Thyroid gland (tissue), 4 donors: ENCODE measurements around the gene SASH1. TPM values are rescaled to one million over a fixed set of nuclear protein-coding genes. Genes with fewer than 3 reads are reported as not detected.

Experiments used
- DNase-seq, 2 donors: peaks; one replicate each; pipeline ENCODE4 v3.0.0-alpha.2; 2019
- H3K27ac ChIP-seq, 3 donors: fragments of 200-600 bp; sonication (generic); 1 replicate in 2 of 3; 2 replicates in 1 of 3; pipeline ENCODE4 v1.5.1; 2016 to 2019; ENCODE audit warnings: mild to moderate bottlenecking in 1 of 3, moderate library complexity in 1 of 3
- H3K27me3 ChIP-seq: fragments of 200-600 bp; sonication (generic); one replicate; pipeline ENCODE4 v1.5.1; 2019
- H3K36me3 ChIP-seq, 2 donors: fragments of 200-600 bp; sonication (generic); one replicate each; pipeline ENCODE4 v1.5.1; 2016 to 2019
- H3K4me1 ChIP-seq, 2 donors: fragments of 200-600 bp; sonication (generic); one replicate each; pipeline ENCODE4 v1.5.1; 2017 to 2019
- H3K4me3 ChIP-seq, 3 donors: fragments of 200-600 bp; sonication (generic); replicated peaks in 1 of 3; 1 replicate in 2 of 3; 2 replicates in 1 of 3; pipeline ENCODE4 v1.5.1; 2016; ENCODE audit warnings: mild to moderate bottlenecking in 1 of 3
- H3K9me3 ChIP-seq: fragments of 200-600 bp; sonication (generic); one replicate; pipeline ENCODE4 v1.5.1; 2017
- POLR2A ChIP-seq, 2 donors: fragments of 450-650 bp; IDR thresholded peaks; one replicate each; pipeline ENCODE4 v1.6.1; 2017; ENCODE audit warnings: antibody characterized with exemption in 2 of 2, mild to moderate bottlenecking in 2 of 2, moderate library complexity in 1 of 2
- WGBS, 2 donors: methylation state at CpG; one replicate each; pipeline ENCODE4 v1.1.5; 2017; 5-methylcytosine and 5-hydroxymethylcytosine counted together
- intact Hi-C: fragments of 100-400 bp; cut with DNase I; formaldehyde crosslinking; loops from one replicate; pipeline ENCODE4 v1.15.1; 2023
- total RNA-seq, 4 donors: library from RNA; depleted of rRNA; stranded (reverse); fragments of >200 nt; gene quantifications; one replicate each; pipeline ENCODE4 v1.2.3, GENCODE V29; 2016
- TF ChIP-seq, protein P1 (sequence below), 6 experiments: fragments of 200-600 bp in 3 of 6; fragments of 450-650 bp in 3 of 6; sonication (generic) in 3 of 6; IDR thresholded peaks; one replicate each; pipeline ENCODE4 v1.5.1; 2016 to 2019; ENCODE audit warnings: antibody characterized with exemption in 6 of 6, mild to moderate bottlenecking in 2 of 6, inconsistent platforms in 1 of 6, moderate library complexity in 1 of 6

The SASH1 gene
- total RNA-seq, 4 donors from 2014 or later, result 154 to 235 (median 190) TPM

GRCh38 chr6:148325316-148326068 is 17.1 kb upstream of the SASH1 start:
- no peaks in the 10 kb centered on the region for H3K27me3 ChIP-seq
- peaks cover 10 to 21% of the 10 kb centered on the region in 2 donors for H3K4me1 ChIP-seq
- no peak overlapping the region for H3K4me3 ChIP-seq
- no peaks in the 10 kb centered on the region for H3K36me3 ChIP-seq
- TF ChIP-seq, protein P1, sequence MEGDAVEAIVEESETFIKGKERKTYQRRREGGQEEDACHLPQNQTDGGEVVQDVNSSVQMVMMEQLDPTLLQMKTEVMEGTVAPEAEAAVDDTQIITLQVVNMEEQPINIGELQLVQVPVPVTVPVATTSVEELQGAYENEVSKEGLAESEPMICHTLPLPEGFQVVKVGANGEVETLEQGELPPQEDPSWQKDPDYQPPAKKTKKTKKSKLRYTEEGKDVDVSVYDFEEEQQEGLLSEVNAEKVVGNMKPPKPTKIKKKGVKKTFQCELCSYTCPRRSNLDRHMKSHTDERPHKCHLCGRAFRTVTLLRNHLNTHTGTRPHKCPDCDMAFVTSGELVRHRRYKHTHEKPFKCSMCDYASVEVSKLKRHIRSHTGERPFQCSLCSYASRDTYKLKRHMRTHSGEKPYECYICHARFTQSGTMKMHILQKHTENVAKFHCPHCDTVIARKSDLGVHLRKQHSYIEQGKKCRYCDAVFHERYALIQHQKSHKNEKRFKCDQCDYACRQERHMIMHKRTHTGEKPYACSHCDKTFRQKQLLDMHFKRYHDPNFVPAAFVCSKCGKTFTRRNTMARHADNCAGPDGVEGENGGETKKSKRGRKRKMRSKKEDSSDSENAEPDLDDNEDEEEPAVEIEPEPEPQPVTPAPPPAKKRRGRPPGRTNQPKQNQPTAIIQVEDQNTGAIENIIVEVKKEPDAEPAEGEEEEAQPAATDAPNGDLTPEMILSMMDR (IDR thresholded peaks at IDR 0.05), result no peak
- no peak for TF ChIP-seq POLR2A (IDR thresholded peaks at IDR 0.05)
- 94 to 96% methylated on average over 11 of the region's 11 CpGs for whole genome bisulfite sequencing, 2 donors
- H3K9me3 ChIP-seq, result no peaks in the 10 kb centered on the region
- H3K27ac ChIP-seq, result no peak overlapping the region
- DNase-seq, result no peak
- intact Hi-C loops, result no loop called here

DNA sequence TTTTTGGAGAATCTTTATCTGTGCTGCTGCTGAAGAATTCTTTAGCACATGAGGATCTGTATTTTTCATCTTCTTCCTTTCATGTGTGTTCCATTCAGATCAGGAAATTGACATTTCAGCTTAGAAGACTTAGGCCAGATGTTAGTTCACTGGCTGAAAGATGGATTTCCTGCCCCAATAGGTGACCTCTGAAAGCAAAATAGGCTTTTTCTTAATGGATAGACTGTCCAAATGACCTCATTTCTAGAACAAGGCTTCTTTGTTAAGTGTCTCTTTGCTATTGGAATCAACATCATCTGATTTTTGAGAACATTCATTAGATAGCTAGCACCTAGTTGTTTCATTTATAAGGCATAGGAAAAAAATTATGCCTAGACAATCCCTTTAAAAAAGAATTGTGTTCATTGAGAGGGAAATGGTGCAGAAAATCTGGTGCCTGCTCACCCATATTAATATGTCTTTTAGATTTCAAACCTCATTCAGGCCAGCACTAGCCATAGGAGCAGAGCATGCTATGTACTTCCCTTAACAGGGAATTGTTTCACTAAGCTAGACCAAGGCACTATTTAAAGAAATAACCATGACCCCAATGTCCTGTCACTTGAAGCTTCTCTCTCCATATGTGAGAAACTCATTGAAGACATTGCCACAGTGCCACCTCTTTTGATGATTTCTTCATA is 13.6 kb upstream of the SASH1 start:
- H3K36me3 ChIP-seq, result no peaks in the 10 kb centered on the region
- DNase-seq, result no peak
- H3K27me3 ChIP-seq, result no peaks in the 10 kb centered on the region
- no peaks in the 10 kb centered on the region for H3K9me3 ChIP-seq
- peak overlapping the region in 2 of 3 donors; percentile 19 to 30 for H3K27ac ChIP-seq
- no peak overlapping the region for H3K4me3 ChIP-seq
- intact Hi-C loops, result no loop called here
- TF ChIP-seq, protein P1 (IDR thresholded peaks at IDR 0.05), result no peak
- TF ChIP-seq POLR2A (IDR thresholded peaks at IDR 0.05), result no peak
- peaks cover 20 to 27% of the 10 kb centered on the region in 2 donors for H3K4me1 ChIP-seq

- TF ChIP-seq POLR2A (IDR thresholded peaks at IDR 0.05), result no peak
- TF ChIP-seq, protein P1 (IDR thresholded peaks at IDR 0.05), result no peak
- peaks cover 20 to 24% of the 10 kb centered on the region in 2 donors for H3K4me1 ChIP-seq
- no peaks in the 10 kb centered on the region for H3K36me3 ChIP-seq
- H3K9me3 ChIP-seq, result no peaks in the 10 kb centered on the region
- H3K27ac ChIP-seq, result peak overlapping the region in 2 of 3 donors; percentile 19 to 30
- 74 to 84% methylated on average over 7 of the region's 7 CpGs for WGBS, 2 donors
- no peaks in the 10 kb centered on the region for H3K27me3 ChIP-seq
- intact Hi-C loops, result no loop called here
- no peak overlapping the region for H3K4me3 ChIP-seq
- DNase-seq, result no peak
These were observed 12.8 kb upstream of the SASH1 start for GRCh38 chr6:148329596-148330381.

DNA sequence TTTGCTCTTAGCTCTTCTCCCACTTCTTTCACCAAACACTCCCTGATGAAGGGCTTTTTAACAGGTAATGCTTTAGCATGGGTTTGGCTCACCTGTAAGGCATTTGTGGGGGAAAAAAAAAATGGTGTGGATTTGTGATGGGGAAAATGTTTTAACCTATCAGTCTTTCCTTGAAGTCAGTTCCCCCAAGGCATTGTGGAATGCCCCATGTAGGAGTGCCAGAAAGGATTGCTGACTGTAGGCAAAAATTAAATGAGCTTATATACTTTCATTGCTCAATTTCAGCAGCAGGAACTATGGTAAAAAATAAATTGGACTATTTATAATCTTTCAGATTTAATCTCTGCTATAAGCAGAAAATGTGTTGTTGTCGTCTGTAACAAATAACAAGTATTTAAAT is 10.6 kb upstream of the SASH1 start:
- intact Hi-C loops, result no loop called here
- 88 to 93% methylated on average over 1 of the region's 1 CpG for WGBS, 2 donors

More for the DNA sequence above, 10.6 kb upstream of the SASH1 start:
- H3K36me3 ChIP-seq, result no peaks in the 10 kb centered on the region
- H3K4me1 ChIP-seq, result peaks cover 20 to 24% of the 10 kb centered on the region in 2 donors
- H3K27me3 ChIP-seq, result no peaks in the 10 kb centered on the region
- DNase-seq, result no peak
- H3K9me3 ChIP-seq, result no peaks in the 10 kb centered on the region
- H3K4me3 ChIP-seq, result no peak overlapping the region
- TF ChIP-seq, protein P1 (IDR thresholded peaks at IDR 0.05), result no peak
- no peak for TF ChIP-seq POLR2A (IDR thresholded peaks at IDR 0.05)
- H3K27ac ChIP-seq, result no peak overlapping the region
